ENCODE data around the gene PPP2CA.
A peak's percentile ranks its signal among the peaks of the same experiment; 100 is the strongest.

The PPP2CA gene

GRCh38 chr5:134250949-134251348 is 25.1 kb upstream of the PPP2CA start:
- H3K4me3 Mint-ChIP-seq, result no peak overlapping the region
- peaks cover 5% of the 10 kb centered on the region for H3K27me3 Mint-ChIP-seq
- H3K27ac Mint-ChIP-seq, result no peak overlapping the region
- no peaks in the 10 kb centered on the region for H3K9me3 Mint-ChIP-seq
- H3K36me3 Mint-ChIP-seq, result no peaks in the 10 kb centered on the region
- ATAC-seq (ENCODE audit: low read depth) (no peak), DNase-seq (ENCODE audit: low spot score in 2 of 2) (no peak)
- H3K4me1 Mint-ChIP-seq, result no peaks in the 10 kb centered on the region

- Mint-ChIP-seq H3K27me3 (peaks cover 6% of the 10 kb centered on the region), H3K4me3 (no peak overlapping the region), H3K36me3 (no peaks in the 10 kb centered on the region), H3K4me1 (no peaks in the 10 kb centered on the region), H3K27ac (no peak overlapping the region), H3K9me3 (no peaks in the 10 kb centered on the region)
- DNase-seq (ENCODE audit: low spot score in 2 of 2) (no peak), ATAC-seq (ENCODE audit: low read depth) (no peak)
These were observed 23.9 kb upstream of the PPP2CA start for GRCh38 chr5:134249469-134250379.

- Mint-ChIP-seq H3K9me3 (no peaks in the 10 kb centered on the region), H3K4me1 (no peaks in the 10 kb centered on the region), H3K36me3 (no peaks in the 10 kb centered on the region), H3K27ac (no peak overlapping the region), H3K27me3 (peaks cover 2% of the 10 kb centered on the region), H3K4me3 (no peak overlapping the region)
- ATAC-seq (ENCODE audit: low read depth) (no peak), DNase-seq (ENCODE audit: low spot score in 2 of 2) (no peak)
These were observed 22.4 kb upstream of the PPP2CA start for GRCh38 chr5:134248256-134248655.

- Mint-ChIP-seq H3K4me3 (no peak overlapping the region), H3K9me3 (no peaks in the 10 kb centered on the region), H3K4me1 (no peaks in the 10 kb centered on the region), H3K27ac (no peak overlapping the region), H3K27me3 (peaks cover 2% of the 10 kb centered on the region), H3K36me3 (no peaks in the 10 kb centered on the region)
- DNase-seq (ENCODE audit: low spot score in 2 of 2) (no peak), ATAC-seq (ENCODE audit: low read depth) (no peak)
These were observed 21.8 kb upstream of the PPP2CA start for GRCh38 chr5:134247428-134248224.

- DNase-seq (ENCODE audit: low spot score in 2 of 2) (no peak), ATAC-seq (ENCODE audit: low read depth) (no peak)
- Mint-ChIP-seq H3K9me3 (no peaks in the 10 kb centered on the region), H3K27ac (no peak overlapping the region), H3K36me3 (no peaks in the 10 kb centered on the region), H3K4me3 (no peak overlapping the region), H3K4me1 (no peaks in the 10 kb centered on the region), H3K27me3 (peaks cover 2% of the 10 kb centered on the region)
These were observed 21.0 kb upstream of the PPP2CA start for GRCh38 chr5:134246771-134247427.

- no peak overlapping the region for H3K4me3 Mint-ChIP-seq
- DNase-seq (ENCODE audit: low spot score in 2 of 2) (no peak), ATAC-seq (ENCODE audit: low read depth) (no peak)
- H3K36me3 Mint-ChIP-seq, result no peaks in the 10 kb centered on the region
- peaks cover 2% of the 10 kb centered on the region for H3K27me3 Mint-ChIP-seq
- no peaks in the 10 kb centered on the region for H3K9me3 Mint-ChIP-seq
- no peaks in the 10 kb centered on the region for H3K4me1 Mint-ChIP-seq
- no peak overlapping the region for H3K27ac Mint-ChIP-seq
These were observed 19.8 kb upstream of the PPP2CA start for GRCh38 chr5:134245692-134246091.

- DNase-seq (ENCODE audit: low spot score in 2 of 2) (no peak), ATAC-seq (ENCODE audit: low read depth) (no peak)
- Mint-ChIP-seq H3K4me3 (no peak overlapping the region), H3K36me3 (no peaks in the 10 kb centered on the region), H3K27ac (no peak overlapping the region), H3K4me1 (no peaks in the 10 kb centered on the region), H3K27me3 (peaks cover 2% of the 10 kb centered on the region), H3K9me3 (no peaks in the 10 kb centered on the region)
These were observed 19.3 kb upstream of the PPP2CA start for GRCh38 chr5:134245101-134245604.

GRCh38 chr5:134242146-134242545 is 16.3 kb upstream of the PPP2CA start:
- no peaks in the 10 kb centered on the region for H3K9me3 Mint-ChIP-seq
- no peak overlapping the region for H3K27ac Mint-ChIP-seq
- no peak overlapping the region for H3K4me3 Mint-ChIP-seq
- no peaks in the 10 kb centered on the region for H3K4me1 Mint-ChIP-seq
- peaks cover 3% of the 10 kb centered on the region for H3K27me3 Mint-ChIP-seq
- no peaks in the 10 kb centered on the region for H3K36me3 Mint-ChIP-seq
- no peak for DNase-seq (ENCODE audit: low spot score in 2 of 2)
- ATAC-seq (ENCODE audit: low read depth), result no peak

GRCh38 chr5:134240421-134240962 is 14.6 kb upstream of the PPP2CA start:
- Mint-ChIP-seq H3K27ac (no peak overlapping the region), H3K4me1 (no peaks in the 10 kb centered on the region), H3K36me3 (no peaks in the 10 kb centered on the region), H3K9me3 (no peaks in the 10 kb centered on the region), H3K4me3 (no peak overlapping the region), H3K27me3 (peaks cover 3% of the 10 kb centered on the region)
- ATAC-seq (ENCODE audit: low read depth) (peak; percentile 63), DNase-seq (ENCODE audit: low spot score in 2 of 2) (no peak)

- DNase-seq (ENCODE audit: low spot score in 2 of 2), result no peak
- no peaks in the 10 kb centered on the region for H3K4me1 Mint-ChIP-seq
- H3K4me3 Mint-ChIP-seq, result no peak overlapping the region
- ATAC-seq (ENCODE audit: low read depth), result no peak
- H3K36me3 Mint-ChIP-seq, result no peaks in the 10 kb centered on the region
- no peak overlapping the region for H3K27ac Mint-ChIP-seq
- peaks cover 1% of the 10 kb centered on the region for H3K27me3 Mint-ChIP-seq
- no peaks in the 10 kb centered on the region for H3K9me3 Mint-ChIP-seq
These were observed 10.9 kb upstream of the PPP2CA start for GRCh38 chr5:134236820-134237219.

- Mint-ChIP-seq H3K27ac (no peak overlapping the region), H3K9me3 (no peaks in the 10 kb centered on the region), H3K4me3 (no peak overlapping the region), H3K4me1 (no peaks in the 10 kb centered on the region), H3K36me3 (no peaks in the 10 kb centered on the region), H3K27me3 (peaks cover 1% of the 10 kb centered on the region)
- ATAC-seq (ENCODE audit: low read depth) (no peak), DNase-seq (ENCODE audit: low spot score in 2 of 2) (no peak)
These were observed 10.4 kb upstream of the PPP2CA start for GRCh38 chr5:134236318-134236717.

- Mint-ChIP-seq H3K4me3 (no peak overlapping the region), H3K36me3 (peaks cover 4% of the 10 kb centered on the region), H3K4me1 (peaks cover 12% of the 10 kb centered on the region), H3K27me3 (no peaks in the 10 kb centered on the region), H3K9me3 (no peaks in the 10 kb centered on the region), H3K27ac (no peak overlapping the region)
- DNase-seq (ENCODE audit: low spot score in 2 of 2) (no peak), ATAC-seq (ENCODE audit: low read depth) (no peak)
These were observed 2.8 kb upstream of the PPP2CA start for GRCh38 chr5:134228624-134229023.

GRCh38 chr5:134227776-134228175 is 1.9 kb upstream of the PPP2CA start:
- Mint-ChIP-seq H3K9me3 (no peaks in the 10 kb centered on the region), H3K27me3 (no peaks in the 10 kb centered on the region), H3K4me1 (peaks cover 16% of the 10 kb centered on the region), H3K36me3 (peaks cover 4% of the 10 kb centered on the region), H3K4me3 (peak overlapping the region; percentile 98), H3K27ac (peak overlapping the region; percentile 100)
- no peak for ATAC-seq (ENCODE audit: low read depth)
- DNase-seq (ENCODE audit: low spot score in 2 of 2), result no peak

GRCh38 chr5:134227259-134227658 is 1.4 kb upstream of the PPP2CA start:
- Mint-ChIP-seq H3K9me3 (no peaks in the 10 kb centered on the region), H3K4me1 (peaks cover 21% of the 10 kb centered on the region), H3K27me3 (no peaks in the 10 kb centered on the region), H3K4me3 (peak overlapping the region; percentile 98), H3K27ac (peak overlapping the region; percentile 100), H3K36me3 (peaks cover 4% of the 10 kb centered on the region)
- no peak for DNase-seq (ENCODE audit: low spot score in 2 of 2)
- no peak for ATAC-seq (ENCODE audit: low read depth)

Data from memory B cell (primary cell).